GM12875 (cell line): ENCODE data around the gene FEM1B.

ENCODE experiments used
- H3K4me3 ChIP-seq: one replicate; pipeline ENCODE4 v1.5.1; 2011; ENCODE audit warnings: low read depth, low read length, control low read depth
- CTCF ChIP-seq: IDR thresholded peaks from 2 replicates; pipeline ENCODE4 v1.5.1; 2011; ENCODE audit warnings: low read depth, mild to moderate bottlenecking, control low read depth, inconsistent platforms, low read length, moderate library complexity, borderline replicate concordance; ENCODE audit not compliant: insufficient read depth

Gene FEM1B

GRCh38 chr15:68325726-68326125, 48.2 kb downstream of the FEM1B start:
- no peak for TF ChIP-seq CTCF
- no peak overlapping the region for H3K4me3 ChIP-seq

- H3K4me3 ChIP-seq = no peak overlapping the region
- no peak for TF ChIP-seq CTCF
These were observed 49.3 kb downstream of the FEM1B start for GRCh38 chr15:68326711-68327354.

- no peak overlapping the region for H3K4me3 ChIP-seq
These were observed 50.9 kb downstream of the FEM1B start for GRCh38 chr15:68328443-68328842.

GRCh38 chr15:68328964-68329363, 51.4 kb downstream of the FEM1B start:
- no peak overlapping the region for H3K4me3 ChIP-seq
- TF ChIP-seq CTCF = no peak

More at GRCh38 chr15:68328443-68328842, 50.9 kb downstream of the FEM1B start:
- TF ChIP-seq CTCF = no peak

DNA sequence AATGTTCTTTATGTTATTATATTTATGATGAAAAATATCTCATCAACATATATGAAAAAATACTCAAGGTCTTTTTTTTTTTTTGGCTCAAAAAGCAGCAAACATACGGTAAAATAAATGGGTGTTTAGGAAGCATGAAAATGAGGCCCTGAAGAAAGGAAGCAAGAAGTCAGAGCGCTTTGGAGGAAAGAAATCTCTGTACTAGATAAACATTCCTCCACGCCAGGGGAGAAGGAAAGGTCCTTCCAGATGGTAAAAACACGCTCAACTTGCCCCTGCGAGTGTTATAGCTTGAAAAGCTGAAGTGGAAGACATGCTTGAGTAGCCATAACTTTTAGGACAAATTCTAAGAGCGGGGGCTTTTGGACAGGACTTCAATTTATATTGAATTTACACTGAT, 52.9 kb downstream of the FEM1B start:
- no peak for TF ChIP-seq CTCF
- H3K4me3 ChIP-seq = no peak overlapping the region

DNA sequence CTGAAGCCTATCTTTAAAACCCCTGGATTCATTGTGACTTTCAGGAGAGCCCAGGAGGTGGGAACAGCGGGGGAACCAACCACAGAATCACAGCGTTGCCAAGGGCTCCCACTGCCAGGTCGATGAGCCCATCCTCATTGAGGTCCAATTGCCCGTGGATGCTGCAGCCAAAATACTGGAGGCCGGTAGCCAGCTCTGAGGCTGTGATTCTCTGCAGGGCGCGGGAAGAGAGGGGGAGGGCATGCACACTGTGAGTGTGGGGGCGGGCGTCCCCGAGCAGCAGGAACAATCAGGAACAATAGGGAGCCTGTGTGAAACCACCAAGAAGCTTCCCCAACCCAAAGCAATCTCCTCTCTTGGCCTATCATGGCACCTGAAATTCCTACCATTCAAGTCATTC, 53.4 kb downstream of the FEM1B start:
- no peak overlapping the region for H3K4me3 ChIP-seq
- no peak for TF ChIP-seq CTCF

GRCh38 chr15:68332266-68332665, 54.7 kb downstream of the FEM1B start:
- TF ChIP-seq CTCF = no peak

More at GRCh38 chr15:68332266-68332665, 54.7 kb downstream of the FEM1B start:
- H3K4me3 ChIP-seq = no peak overlapping the region
